HL-60 (cell line): Measurements from ENCODE around the gene CTNND1.

Source experiments
- DNase-seq, 2 experiments: peaks; one replicate each; pipeline ENCODE4 v3.0.0-alpha.2; 2010 to 2020; ENCODE audit warnings: low read depth in 1 of 2, low spot score in 1 of 2
- H3K27ac ChIP-seq: fragments of 250-450 bp; sonication (Bioruptor Pico); replicated peaks from 2 replicates; pipeline ENCODE4 v1.5.1; 2020; ENCODE audit warnings: mild to moderate bottlenecking, moderate library complexity
- H3K27me3 ChIP-seq: fragments of 250-450 bp; sonication (Bioruptor Pico); 2 replicates; pipeline ENCODE4 v1.5.1; 2021; ENCODE audit warnings: mild to moderate bottlenecking, moderate library complexity; ENCODE audit not compliant: insufficient read depth, poor library complexity, severe bottlenecking
- H3K4me3 ChIP-seq: replicated peaks from 2 replicates; pipeline ENCODE4 v1.5.1; 2011; ENCODE audit warnings: mild to moderate bottlenecking, control low read depth, low read length; ENCODE audit not compliant: insufficient read depth
- GABPA ChIP-seq: IDR thresholded peaks from 2 replicates; pipeline ENCODE4 v1.6.1; 2012; ENCODE audit warnings: low read depth
- POLR2AphosphoS5 ChIP-seq: IDR thresholded peaks from 2 replicates; pipeline ENCODE4 v1.6.1; 2012; ENCODE audit warnings: low read depth
- SPI1 ChIP-seq: IDR thresholded peaks from 2 replicates; pipeline ENCODE4 v1.6.1; 2012; ENCODE audit warnings: low read depth, mild to moderate bottlenecking, borderline replicate concordance
- TF ChIP-seq, protein P1 (sequence below): IDR thresholded peaks from one replicate; pipeline ENCODE4 v1.5.1; 2011; ENCODE audit warnings: low read length, control low read depth, inconsistent platforms; ENCODE audit not compliant: insufficient read depth
- TF ChIP-seq, protein P2 (sequence below): IDR thresholded peaks from 2 replicates; pipeline ENCODE4 v1.6.1; 2012; ENCODE audit warnings: low read depth; ENCODE audit not compliant: insufficient replicate concordance

Gene CTNND1

DNA sequence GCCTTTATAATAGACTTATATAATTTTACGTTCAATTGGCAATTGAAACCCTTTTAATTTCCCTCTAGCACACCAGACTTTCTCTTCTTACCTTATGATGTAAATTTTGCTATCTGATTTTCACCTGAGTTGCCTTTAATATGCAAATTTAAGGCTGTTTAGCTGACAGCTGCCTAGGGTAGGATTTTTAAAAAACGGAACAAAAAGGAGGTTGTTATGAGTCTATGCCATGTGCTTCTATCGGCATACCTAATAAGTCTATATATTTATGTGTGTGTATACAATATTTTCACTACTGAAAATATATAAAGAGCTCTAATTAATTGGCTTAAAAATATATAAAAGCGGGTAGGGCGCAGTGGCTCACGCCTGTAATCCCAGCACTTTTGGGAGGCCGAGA lies 32.1 kb upstream of the CTNND1 start:
- Histone ChIP-seq H3K27me3 (no peaks in the 10 kb centered on the region), H3K27ac (no peak overlapping the region), H3K4me3 (no peak overlapping the region)
- TF ChIP-seq GABPA (no peak), POLR2AphosphoS5 (no peak), SPI1 (no peak)
- TF ChIP-seq, protein P1, sequence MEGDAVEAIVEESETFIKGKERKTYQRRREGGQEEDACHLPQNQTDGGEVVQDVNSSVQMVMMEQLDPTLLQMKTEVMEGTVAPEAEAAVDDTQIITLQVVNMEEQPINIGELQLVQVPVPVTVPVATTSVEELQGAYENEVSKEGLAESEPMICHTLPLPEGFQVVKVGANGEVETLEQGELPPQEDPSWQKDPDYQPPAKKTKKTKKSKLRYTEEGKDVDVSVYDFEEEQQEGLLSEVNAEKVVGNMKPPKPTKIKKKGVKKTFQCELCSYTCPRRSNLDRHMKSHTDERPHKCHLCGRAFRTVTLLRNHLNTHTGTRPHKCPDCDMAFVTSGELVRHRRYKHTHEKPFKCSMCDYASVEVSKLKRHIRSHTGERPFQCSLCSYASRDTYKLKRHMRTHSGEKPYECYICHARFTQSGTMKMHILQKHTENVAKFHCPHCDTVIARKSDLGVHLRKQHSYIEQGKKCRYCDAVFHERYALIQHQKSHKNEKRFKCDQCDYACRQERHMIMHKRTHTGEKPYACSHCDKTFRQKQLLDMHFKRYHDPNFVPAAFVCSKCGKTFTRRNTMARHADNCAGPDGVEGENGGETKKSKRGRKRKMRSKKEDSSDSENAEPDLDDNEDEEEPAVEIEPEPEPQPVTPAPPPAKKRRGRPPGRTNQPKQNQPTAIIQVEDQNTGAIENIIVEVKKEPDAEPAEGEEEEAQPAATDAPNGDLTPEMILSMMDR: no peak
- TF ChIP-seq, protein P2, sequence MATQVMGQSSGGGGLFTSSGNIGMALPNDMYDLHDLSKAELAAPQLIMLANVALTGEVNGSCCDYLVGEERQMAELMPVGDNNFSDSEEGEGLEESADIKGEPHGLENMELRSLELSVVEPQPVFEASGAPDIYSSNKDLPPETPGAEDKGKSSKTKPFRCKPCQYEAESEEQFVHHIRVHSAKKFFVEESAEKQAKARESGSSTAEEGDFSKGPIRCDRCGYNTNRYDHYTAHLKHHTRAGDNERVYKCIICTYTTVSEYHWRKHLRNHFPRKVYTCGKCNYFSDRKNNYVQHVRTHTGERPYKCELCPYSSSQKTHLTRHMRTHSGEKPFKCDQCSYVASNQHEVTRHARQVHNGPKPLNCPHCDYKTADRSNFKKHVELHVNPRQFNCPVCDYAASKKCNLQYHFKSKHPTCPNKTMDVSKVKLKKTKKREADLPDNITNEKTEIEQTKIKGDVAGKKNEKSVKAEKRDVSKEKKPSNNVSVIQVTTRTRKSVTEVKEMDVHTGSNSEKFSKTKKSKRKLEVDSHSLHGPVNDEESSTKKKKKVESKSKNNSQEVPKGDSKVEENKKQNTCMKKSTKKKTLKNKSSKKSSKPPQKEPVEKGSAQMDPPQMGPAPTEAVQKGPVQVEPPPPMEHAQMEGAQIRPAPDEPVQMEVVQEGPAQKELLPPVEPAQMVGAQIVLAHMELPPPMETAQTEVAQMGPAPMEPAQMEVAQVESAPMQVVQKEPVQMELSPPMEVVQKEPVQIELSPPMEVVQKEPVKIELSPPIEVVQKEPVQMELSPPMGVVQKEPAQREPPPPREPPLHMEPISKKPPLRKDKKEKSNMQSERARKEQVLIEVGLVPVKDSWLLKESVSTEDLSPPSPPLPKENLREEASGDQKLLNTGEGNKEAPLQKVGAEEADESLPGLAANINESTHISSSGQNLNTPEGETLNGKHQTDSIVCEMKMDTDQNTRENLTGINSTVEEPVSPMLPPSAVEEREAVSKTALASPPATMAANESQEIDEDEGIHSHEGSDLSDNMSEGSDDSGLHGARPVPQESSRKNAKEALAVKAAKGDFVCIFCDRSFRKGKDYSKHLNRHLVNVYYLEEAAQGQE: no peak
- DNase-seq: no peak

DNA sequence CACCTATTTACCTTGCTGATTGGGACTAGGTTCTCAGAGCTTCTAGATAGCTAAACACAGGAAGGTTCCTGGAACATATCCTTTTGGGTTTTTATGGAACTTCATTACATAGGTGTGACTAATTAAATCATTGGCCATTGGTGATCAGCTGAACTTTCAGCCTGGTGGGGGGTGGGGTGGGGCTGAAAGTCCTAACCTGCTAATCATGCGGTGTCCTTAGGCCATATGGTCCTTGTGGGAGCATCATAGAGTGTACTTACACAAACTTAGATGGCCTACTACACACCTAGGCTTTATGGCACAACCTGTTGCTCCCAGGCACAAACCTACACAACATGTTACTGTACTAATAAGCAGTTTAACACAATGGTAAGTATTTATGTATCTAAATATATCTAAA lies 28.9 kb upstream of the CTNND1 start:
- DNase-seq: no peak
- Histone ChIP-seq H3K27me3 (no peaks in the 10 kb centered on the region), H3K27ac (no peak overlapping the region), H3K4me3 (no peak overlapping the region)
- TF ChIP-seq POLR2AphosphoS5: no peak
- TF ChIP-seq, protein P2: no peak
- no peak for TF ChIP-seq GABPA
- TF ChIP-seq SPI1: no peak
- TF ChIP-seq, protein P1: no peak

DNA sequence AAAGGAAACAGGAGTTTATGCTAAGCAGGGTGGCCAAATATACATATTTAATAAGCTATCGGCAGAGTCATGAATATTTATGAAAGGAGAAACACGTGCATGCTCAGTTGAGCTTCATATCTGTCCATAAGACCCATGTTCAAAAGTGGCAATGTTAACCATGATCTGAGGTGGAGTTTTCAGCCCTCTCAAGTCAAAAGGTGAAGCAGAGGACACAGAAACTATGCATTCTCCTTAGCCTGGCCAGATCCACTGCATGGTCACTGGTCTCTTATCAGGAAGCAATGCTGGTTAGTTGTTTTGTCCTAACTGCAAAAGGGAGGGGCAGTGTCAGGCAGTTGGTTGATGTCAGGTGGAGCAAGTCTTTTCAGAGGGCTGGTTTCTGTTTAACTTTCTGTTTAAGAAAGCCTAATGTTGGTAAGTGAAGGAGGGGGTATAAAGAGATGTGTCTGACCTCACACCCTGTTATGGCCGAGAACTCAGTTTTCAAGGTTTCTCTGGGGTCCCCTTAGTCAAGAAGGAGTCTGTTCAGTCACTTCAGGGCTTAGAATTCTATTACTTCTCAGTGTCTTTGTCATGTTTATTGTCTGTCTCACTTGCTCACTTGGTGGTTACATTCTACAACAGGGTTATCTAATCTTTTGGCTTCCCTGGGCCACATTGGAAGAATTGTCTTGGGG lies 25.8 kb upstream of the CTNND1 start:
- DNase-seq: no peak
- no peak for TF ChIP-seq GABPA
- TF ChIP-seq, protein P1: no peak
- TF ChIP-seq SPI1: no peak
- TF ChIP-seq, protein P2: no peak
- no peak for TF ChIP-seq POLR2AphosphoS5
- Histone ChIP-seq H3K4me3 (no peak overlapping the region), H3K27ac (no peak overlapping the region), H3K27me3 (no peaks in the 10 kb centered on the region)
